Mesothelial cell of epicardium (in vitro differentiated cells): ENCODE data around the gene TEKTIP1. TPM values are rescaled to one million over a fixed set of nuclear protein-coding genes. Genes with fewer than 3 reads are reported as not detected.

Source experiments
- DNase-seq, 2 experiments: peaks; one replicate each; pipeline ENCODE4 v3.0.0; 2021; ENCODE audit warnings: low spot score in 2 of 2; ENCODE audit not compliant: unreplicated experiment in 2 of 2
- H3K27ac Mint-ChIP-seq: 2 replicates; pipeline ENCODE4 v1.8.0; 2021; ENCODE audit warnings: mixed read lengths
- H3K27me3 Mint-ChIP-seq: 2 replicates; pipeline ENCODE4 v1.8.0; 2021; ENCODE audit warnings: low read depth, mixed read lengths
- H3K36me3 Mint-ChIP-seq: 2 replicates; pipeline ENCODE4 v1.8.0; 2021; ENCODE audit warnings: mixed read lengths
- H3K4me1 Mint-ChIP-seq: 2 replicates; pipeline ENCODE4 v1.8.0; 2021; ENCODE audit warnings: mixed read lengths
- H3K4me3 Mint-ChIP-seq: 2 replicates; pipeline ENCODE4 v1.8.0; 2021; ENCODE audit warnings: mild to moderate bottlenecking, moderate library complexity, mixed read lengths
- H3K9me3 Mint-ChIP-seq: 2 replicates; pipeline ENCODE4 v1.8.0; 2021; ENCODE audit warnings: mixed read lengths
- CTCF ChIP-seq: fragments of 200-600 bp; sonication (generic); IDR thresholded peaks from one replicate; pipeline ENCODE4 v1.5.0; 2021; ENCODE audit warnings: antibody characterized with exemption; ENCODE audit not compliant: unreplicated experiment
- total RNA-seq: library from RNA; stranded (reverse); gene quantifications from 3 replicates; pipeline ENCODE4 v1.2.1, GENCODE V29; 2021

Gene TEKTIP1
- total RNA-seq, 1 donor from 2014 or later, result 3.5 TPM

DNA sequence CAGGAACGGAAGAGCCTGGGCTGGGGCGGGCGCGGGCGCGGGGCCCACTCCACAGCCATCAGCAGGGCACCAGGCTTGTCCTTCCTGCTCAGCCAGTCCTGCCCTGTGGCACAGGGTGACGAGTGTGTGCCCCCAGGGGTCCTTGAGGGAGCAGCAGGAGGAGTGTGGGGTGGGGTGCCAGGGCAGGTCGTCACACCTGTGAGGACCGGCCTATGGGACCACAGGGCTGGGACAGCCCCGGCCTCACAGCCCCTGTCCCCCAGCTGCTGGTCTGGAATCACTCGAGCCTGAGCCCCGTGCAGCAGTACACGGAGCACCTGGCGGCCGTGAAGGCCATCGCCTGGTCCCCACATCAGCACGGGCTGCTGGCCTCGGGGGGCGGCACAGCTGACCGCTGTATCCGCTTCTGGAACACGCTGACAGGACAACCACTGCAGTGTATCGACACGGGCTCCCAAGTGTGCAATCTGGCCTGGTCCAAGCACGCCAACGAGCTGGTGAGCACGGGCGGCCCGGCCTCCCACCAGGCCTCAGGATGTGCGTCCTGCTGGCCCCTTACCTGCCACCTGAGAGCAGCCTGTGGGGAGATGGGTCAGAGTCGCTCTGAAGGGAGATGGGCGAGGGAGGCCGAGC is 6.7 kb upstream of the TEKTIP1 start:
- peaks cover under 1% of the 10 kb centered on the region for H3K4me1 Mint-ChIP-seq
- TF ChIP-seq CTCF, result no peak
- no peaks in the 10 kb centered on the region for H3K9me3 Mint-ChIP-seq
- peaks cover 21% of the 10 kb centered on the region for H3K36me3 Mint-ChIP-seq
- no peaks in the 10 kb centered on the region for H3K27me3 Mint-ChIP-seq
- no peak overlapping the region for H3K27ac Mint-ChIP-seq
- no peak overlapping the region for H3K4me3 Mint-ChIP-seq
- no peak for DNase-seq

- DNase-seq, result no peak
- no peaks in the 10 kb centered on the region for H3K27me3 Mint-ChIP-seq
- no peak overlapping the region for H3K4me3 Mint-ChIP-seq
- H3K36me3 Mint-ChIP-seq, result peaks cover 21% of the 10 kb centered on the region
- no peak for TF ChIP-seq CTCF
- H3K27ac Mint-ChIP-seq, result no peak overlapping the region
- no peaks in the 10 kb centered on the region for H3K9me3 Mint-ChIP-seq
- peaks cover 1% of the 10 kb centered on the region for H3K4me1 Mint-ChIP-seq
Observed at GRCh38 chr19:3533033-3533432, 5.9 kb upstream of the TEKTIP1 start.

GRCh38 chr19:3533563-3534216 is 5.3 kb upstream of the TEKTIP1 start:
- DNase-seq, result no peak
- Mint-ChIP-seq H3K27me3 (no peaks in the 10 kb centered on the region), H3K36me3 (peaks cover 21% of the 10 kb centered on the region), H3K4me1 (peaks cover 1% of the 10 kb centered on the region), H3K4me3 (no peak overlapping the region), H3K27ac (no peak overlapping the region), H3K9me3 (no peaks in the 10 kb centered on the region)
- TF ChIP-seq CTCF, result no peak

DNA sequence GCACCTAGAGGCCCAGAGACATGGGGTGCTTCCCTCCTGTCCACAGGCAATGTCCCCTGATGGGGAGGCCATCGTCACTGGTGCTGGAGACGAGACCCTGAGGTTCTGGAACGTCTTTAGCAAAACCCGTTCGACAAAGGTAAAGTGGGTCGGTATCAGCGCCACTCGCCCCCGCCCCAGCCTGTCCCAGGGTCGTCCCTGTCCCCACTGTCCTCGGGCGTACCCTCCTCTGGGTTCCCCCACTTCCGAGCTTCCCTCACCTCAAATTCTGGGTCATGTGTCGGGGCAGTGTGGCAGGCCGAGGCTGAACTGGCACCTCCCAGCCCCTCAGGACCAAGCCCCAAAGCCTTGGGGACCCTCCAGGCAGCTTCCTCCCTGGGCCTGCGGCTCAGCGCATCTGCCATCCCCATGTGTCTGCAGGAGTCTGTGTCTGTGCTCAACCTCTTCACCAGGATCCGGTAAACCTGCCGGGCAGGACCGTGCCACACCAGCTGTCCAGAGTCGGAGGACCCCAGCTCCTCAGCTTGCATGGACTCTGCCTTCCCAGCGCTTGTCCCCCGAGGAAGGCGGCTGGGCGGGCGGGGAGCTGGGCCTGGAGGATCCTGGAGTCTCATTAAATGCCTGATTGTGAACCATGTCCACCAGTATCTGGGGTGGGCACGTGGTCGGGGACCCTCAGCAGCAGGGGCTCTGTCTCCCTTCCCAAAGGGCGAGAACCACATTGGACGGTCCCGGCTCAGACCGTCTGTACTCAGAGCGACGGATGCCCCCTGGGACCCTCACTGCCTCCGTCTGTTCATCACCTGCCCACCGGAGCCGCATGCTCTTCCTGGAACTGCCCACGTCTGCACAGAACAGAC is 4.4 kb upstream of the TEKTIP1 start:
- H3K4me3 Mint-ChIP-seq, result no peak overlapping the region
- no peak overlapping the region for H3K27ac Mint-ChIP-seq
- peaks cover 5% of the 10 kb centered on the region for H3K4me1 Mint-ChIP-seq
- peaks cover 23% of the 10 kb centered on the region for H3K36me3 Mint-ChIP-seq
- DNase-seq, result no peak
- TF ChIP-seq CTCF, result no peak
- no peaks in the 10 kb centered on the region for H3K27me3 Mint-ChIP-seq
- H3K9me3 Mint-ChIP-seq, result no peaks in the 10 kb centered on the region

DNA sequence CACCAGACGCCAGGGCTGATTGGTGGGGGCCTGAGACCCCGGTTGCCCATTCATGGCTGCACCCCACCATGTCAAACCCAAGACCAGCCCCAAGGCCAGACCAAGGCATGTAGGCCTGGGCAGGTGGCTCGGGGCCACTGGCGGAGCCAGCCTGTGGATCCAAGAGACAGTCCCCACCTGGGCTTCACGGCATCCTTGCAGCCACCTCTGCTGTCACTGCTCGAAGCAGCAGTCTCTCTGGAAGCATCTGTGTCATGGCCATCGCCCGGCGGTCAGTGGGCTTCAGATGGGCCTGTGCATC is 3.8 kb upstream of the TEKTIP1 start:
- DNase-seq, result no peak
- peaks cover 5% of the 10 kb centered on the region for H3K4me1 Mint-ChIP-seq
- no peak overlapping the region for H3K4me3 Mint-ChIP-seq
- no peak for TF ChIP-seq CTCF
- H3K36me3 Mint-ChIP-seq, result peaks cover 25% of the 10 kb centered on the region
- H3K27ac Mint-ChIP-seq, result no peak overlapping the region
- H3K27me3 Mint-ChIP-seq, result no peaks in the 10 kb centered on the region
- no peaks in the 10 kb centered on the region for H3K9me3 Mint-ChIP-seq
